Naive thymus-derived CD4-positive, alpha-beta T cell (primary cell): ENCODE results near the gene PPM1H. TPM values are rescaled to one million over a fixed set of nuclear protein-coding genes. Genes with fewer than 3 reads are reported as not detected.

Experiments used
- ATAC-seq: fragments of 150-1000 bp; cut with Tn5 transposase; 2 replicates; pipeline ENCODE4 v1.10.0; 2021; ENCODE audit warnings: mild to moderate bottlenecking, moderate library complexity
- CTCF ChIA-PET: fragments of 350-600 bp; sonication (Branson Sonifier 250); formaldehyde crosslinking; loops from one replicate; lab custom pipeline; 2021; ENCODE audit warnings: antibody characterized with exemption; lab: Charles Lee
- POLR2A ChIA-PET: fragments of 350-600 bp; sonication (Branson Sonifier 250); formaldehyde crosslinking; loops from one replicate; lab custom pipeline; 2021; ENCODE audit warnings: antibody characterized with exemption, inconsistent platforms; lab: Charles Lee
- DNase-seq, 9 donors: peaks; one replicate each; pipeline versions ENCODE4 v3.0.0 to v3.0.0-alpha.2; 2020 to 2022; ENCODE audit warnings: mixed read lengths in 1 of 9
- H3K27ac ChIP-seq: one replicate; pipeline ENCODE4 v1.7.0; 2013; ENCODE audit warnings: mild to moderate bottlenecking, low read depth, low read length, moderate library complexity
- H3K27me3 ChIP-seq, 2 donors: one replicate each; pipeline ENCODE4 v1.7.0; 2013; ENCODE audit warnings: low read length in 2 of 2, mild to moderate bottlenecking in 2 of 2, moderate library complexity in 2 of 2; ENCODE audit not compliant: control insufficient read depth in 2 of 2, insufficient read depth in 2 of 2
- H3K36me3 ChIP-seq, 3 experiments: 1 replicate in 2 of 3; 2 replicates in 1 of 3; pipeline ENCODE4 v1.7.0; 2013; ENCODE audit warnings: low read length in 3 of 3, mild to moderate bottlenecking in 3 of 3, moderate library complexity in 1 of 3; ENCODE audit not compliant: insufficient read depth in 3 of 3, control insufficient read depth in 2 of 3
- H3K4me1 ChIP-seq, 2 donors: one replicate each; pipeline ENCODE4 v1.7.0; 2013; ENCODE audit warnings: low read length in 2 of 2, mild to moderate bottlenecking in 2 of 2, moderate library complexity in 1 of 2; ENCODE audit not compliant: control insufficient read depth in 2 of 2, insufficient read depth in 2 of 2
- H3K4me3 ChIP-seq: 2 replicates; pipeline ENCODE4 v1.7.0; 2013; ENCODE audit warnings: mild to moderate bottlenecking, low read length
- H3K9me3 ChIP-seq, 3 experiments: 1 replicate in 2 of 3; 2 replicates in 1 of 3; pipeline ENCODE4 v1.7.0; 2013; ENCODE audit warnings: low read length in 3 of 3; ENCODE audit not compliant: control insufficient read depth in 2 of 3
- H3K27ac Mint-ChIP-seq, 9 donors: one replicate each; pipeline ENCODE4 v1.8.0; 2020 to 2022; ENCODE audit warnings: mixed read lengths in 9 of 9, mild to moderate bottlenecking in 8 of 9, moderate library complexity in 5 of 9, inconsistent platforms in 2 of 9
- H3K27me3 Mint-ChIP-seq, 5 donors: one replicate each; pipeline ENCODE4 v1.8.0; 2021 to 2022; ENCODE audit warnings: mixed read lengths in 5 of 5, mild to moderate bottlenecking in 1 of 5
- H3K36me3 Mint-ChIP-seq, 5 donors: one replicate each; pipeline ENCODE4 v1.8.0; 2020 to 2022; ENCODE audit warnings: mixed read lengths in 5 of 5, mild to moderate bottlenecking in 3 of 5, inconsistent platforms in 1 of 5
- H3K4me1 Mint-ChIP-seq, 7 donors: one replicate each; pipeline ENCODE4 v1.8.0; 2020 to 2022; ENCODE audit warnings: mixed read lengths in 7 of 7, mild to moderate bottlenecking in 3 of 7, inconsistent platforms in 1 of 7
- H3K4me3 Mint-ChIP-seq, 10 donors: one replicate each; pipeline ENCODE4 v1.8.0; 2020 to 2022; ENCODE audit warnings: mild to moderate bottlenecking in 10 of 10, mixed read lengths in 10 of 10, moderate library complexity in 6 of 10, inconsistent platforms in 2 of 10
- H3K9me3 Mint-ChIP-seq, 11 donors: one replicate each; pipeline ENCODE4 v1.8.0; 2020 to 2022; ENCODE audit warnings: mixed read lengths in 11 of 11, mild to moderate bottlenecking in 4 of 11, inconsistent platforms in 1 of 11, moderate library complexity in 1 of 11
- intact Hi-C, 2 donors: fragments of 100-400 bp; cut with micrococcal nuclease; formaldehyde crosslinking; loops; one replicate each; pipeline ENCODE4 v1.15.1; 2023
- polyA plus RNA-seq, 2 donors: library from polyadenylated mRNA; unstranded; fragments of 300-500 nt; fragmentation: Illumina TruSeq; gene quantifications; one replicate each; pipeline ENCODE4 v1.2.3, GENCODE V29; 2021
- total RNA-seq, 6 experiments: library from RNA in 5 of 6; stranded (reverse) in 5 of 6; gene quantifications; 1 replicate in 5 of 6; 2 replicates in 1 of 6; pipeline ENCODE4 v1.2.3 and lab custom pipeline; 2021 to 2026

The PPM1H gene
- total and polyA plus RNA-seq, 7 experiments from 2014 or later: 0.08 to 2.1 (median 0.34) TPM; not detected in 4

DNA sequence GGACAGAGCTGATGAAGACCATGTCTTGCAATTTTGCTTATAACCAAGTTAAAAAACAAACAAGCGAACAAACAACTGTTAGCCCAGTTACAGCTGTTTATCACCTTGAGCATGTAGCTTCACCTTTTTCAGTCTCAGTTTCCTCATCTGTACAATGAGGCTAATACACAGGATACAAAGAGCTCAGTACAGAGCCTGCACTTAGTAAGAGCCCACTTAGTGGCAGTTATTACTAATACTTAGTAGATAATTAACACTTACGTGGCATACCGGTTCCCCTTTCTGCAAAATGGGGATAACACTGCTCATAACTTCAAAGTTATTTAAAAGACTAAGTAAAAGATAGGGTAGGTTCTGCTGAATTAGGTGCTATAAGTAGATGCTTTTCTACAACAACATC is 240.3 kb downstream of the PPM1H start:
- Histone ChIP-seq H3K9me3 (no peaks in the 10 kb centered on the region), H3K27ac (no peak overlapping the region), H3K36me3 (no peaks in the 10 kb centered on the region), H3K27me3 (no peaks in the 10 kb centered on the region), H3K4me1 (no peaks in the 10 kb centered on the region), H3K4me3 (no peak overlapping the region)
- Mint-ChIP-seq H3K27me3 (no peaks in the 10 kb centered on the region), H3K9me3 (no peaks in the 10 kb centered on the region), H3K27ac (no peak overlapping the region), H3K4me3 (no peak overlapping the region), H3K36me3 (no peaks in the 10 kb centered on the region), H3K4me1 (peaks cover 0 to 15% (median 0%) of the 10 kb centered on the region in 7 donors)
- no peak for ATAC-seq
- intact Hi-C loops: no loop called here
- POLR2A ChIA-PET: no interaction called here
- CTCF ChIA-PET: interaction anchor here (0.6 to 1.0 kb wide), 2 partner anchors 14 to 40 kb away, joined by 3 read pairs; no protein-coding TSS in a partner anchor
- no peak for DNase-seq

DNA sequence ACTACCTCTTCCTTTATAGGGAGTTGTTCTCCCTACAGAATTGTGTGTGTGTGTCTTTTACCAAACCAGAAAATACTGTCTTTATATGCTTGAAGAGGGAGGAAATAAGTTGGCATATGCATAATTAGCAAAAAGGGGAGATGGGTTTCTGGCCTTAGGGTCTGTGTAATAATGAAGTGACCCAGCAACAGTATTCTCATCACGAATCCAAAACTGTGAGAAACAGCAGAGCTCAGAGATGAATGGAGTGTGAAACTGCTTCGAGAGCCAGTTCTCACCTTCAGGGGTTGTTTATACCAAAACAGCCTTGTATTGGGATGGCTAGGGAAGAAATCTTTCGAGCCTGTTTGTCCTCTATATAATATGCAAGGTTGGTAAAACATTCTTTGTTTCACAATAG is 240.8 kb downstream of the PPM1H start:
- ChIA-PET CTCF (interaction anchor here (1.0 kb wide), 1 partner anchor 13 kb away, joined by 3 read pairs; no protein-coding TSS in a partner anchor), POLR2A (no interaction called here)
- H3K27ac ChIP-seq: no peak overlapping the region
- H3K27me3 ChIP-seq: no peaks in the 10 kb centered on the region
- intact Hi-C loops: no loop called here
- Mint-ChIP-seq H3K27ac (no peak overlapping the region), H3K27me3 (no peaks in the 10 kb centered on the region), H3K36me3 (no peaks in the 10 kb centered on the region), H3K4me1 (peaks cover 0 to 15% (median 0%) of the 10 kb centered on the region in 7 donors), H3K9me3 (no peaks in the 10 kb centered on the region), H3K4me3 (no peak overlapping the region)
- ATAC-seq (no peak), DNase-seq (no peak)
- H3K4me3 ChIP-seq: no peak overlapping the region
- H3K36me3 ChIP-seq: no peaks in the 10 kb centered on the region
- H3K4me1 ChIP-seq: no peaks in the 10 kb centered on the region
- no peaks in the 10 kb centered on the region for H3K9me3 ChIP-seq

DNA sequence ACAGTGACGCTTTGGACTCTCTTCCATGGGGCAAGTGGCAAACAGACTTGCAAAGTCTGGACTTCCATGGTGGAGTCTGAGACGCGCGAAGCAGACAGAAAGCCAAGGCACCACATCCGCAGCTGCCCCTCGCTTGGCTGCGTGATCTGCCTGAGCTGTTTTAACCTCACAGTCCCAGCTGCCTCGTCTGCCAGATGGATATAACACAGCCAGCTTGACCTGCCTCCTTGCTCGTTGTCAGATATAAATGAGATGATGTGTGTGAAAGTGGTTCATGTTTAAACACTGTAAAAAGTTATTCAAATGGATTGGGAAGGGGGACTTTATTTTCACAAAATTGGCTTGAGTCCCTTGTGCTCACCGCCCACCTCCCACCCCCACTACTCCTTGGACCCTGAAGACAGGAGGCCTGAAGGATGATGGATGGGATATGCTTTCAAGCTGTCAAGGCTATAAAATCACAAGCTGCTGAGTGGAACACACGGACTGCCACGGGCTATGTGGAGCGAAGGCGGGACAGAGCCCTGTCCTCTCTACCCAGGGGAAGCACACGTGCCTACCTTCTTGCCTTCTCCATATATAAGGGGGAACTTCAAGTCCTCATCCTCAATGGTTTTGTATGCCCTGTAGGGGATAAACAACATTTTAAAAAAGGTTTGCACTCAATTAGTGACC is 241.4 kb downstream of the PPM1H start:
- intact Hi-C loops: no loop called here
- DNase-seq (no peak), ATAC-seq (no peak)
- Histone ChIP-seq H3K27me3 (no peaks in the 10 kb centered on the region), H3K27ac (no peak overlapping the region), H3K9me3 (no peaks in the 10 kb centered on the region), H3K36me3 (no peaks in the 10 kb centered on the region), H3K4me3 (no peak overlapping the region), H3K4me1 (no peaks in the 10 kb centered on the region)
- peaks cover 0 to 4% (median 0%) of the 10 kb centered on the region in 5 donors for H3K27me3 Mint-ChIP-seq
- no peak overlapping the region for H3K4me3 Mint-ChIP-seq
- H3K4me1 Mint-ChIP-seq: peaks cover 0 to 15% (median 0%) of the 10 kb centered on the region in 7 donors
- ChIA-PET POLR2A (no interaction called here), CTCF (interaction anchor here (1.0 kb wide), 1 partner anchor 13 kb away, joined by 3 read pairs; no protein-coding TSS in a partner anchor)
- no peaks in the 10 kb centered on the region for H3K36me3 Mint-ChIP-seq
- H3K9me3 Mint-ChIP-seq: no peaks in the 10 kb centered on the region
- no peak overlapping the region for H3K27ac Mint-ChIP-seq

DNA sequence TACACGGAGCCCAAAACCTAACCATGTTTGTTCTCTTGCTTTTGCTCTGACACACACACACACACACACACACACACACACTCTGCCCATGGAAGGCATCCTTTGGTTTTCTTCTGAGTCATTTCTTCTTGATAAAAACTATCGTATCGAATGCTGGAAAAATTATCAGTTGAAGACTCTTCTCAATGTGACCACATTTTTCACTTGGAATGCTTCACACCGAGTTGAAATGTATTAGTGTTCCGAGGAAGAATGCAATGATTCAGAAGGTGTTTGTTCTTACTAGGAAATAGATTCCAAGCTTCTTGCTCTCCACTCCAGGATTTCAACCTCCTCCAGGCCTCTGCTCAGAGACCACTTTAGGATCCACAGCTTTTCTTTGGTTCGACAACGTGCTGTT is 242.1 kb downstream of the PPM1H start:
- no peak for DNase-seq
- H3K9me3 Mint-ChIP-seq: no peaks in the 10 kb centered on the region
- intact Hi-C loops: no loop called here
- H3K36me3 Mint-ChIP-seq: no peaks in the 10 kb centered on the region
- no peak overlapping the region for H3K4me3 ChIP-seq
- no peaks in the 10 kb centered on the region for H3K9me3 ChIP-seq
- ATAC-seq: no peak
- ChIA-PET CTCF (no interaction called here), POLR2A (no interaction called here)
- no peak overlapping the region for H3K27ac ChIP-seq
- H3K27me3 Mint-ChIP-seq: peaks cover 0 to 4% (median 0%) of the 10 kb centered on the region in 5 donors
- H3K27me3 ChIP-seq: no peaks in the 10 kb centered on the region
- H3K4me3 Mint-ChIP-seq: no peak overlapping the region
- H3K27ac Mint-ChIP-seq: no peak overlapping the region
- no peaks in the 10 kb centered on the region for H3K36me3 ChIP-seq
- H3K4me1 Mint-ChIP-seq: peaks cover 0 to 13% (median 0%) of the 10 kb centered on the region in 7 donors
- no peaks in the 10 kb centered on the region for H3K4me1 ChIP-seq

DNA sequence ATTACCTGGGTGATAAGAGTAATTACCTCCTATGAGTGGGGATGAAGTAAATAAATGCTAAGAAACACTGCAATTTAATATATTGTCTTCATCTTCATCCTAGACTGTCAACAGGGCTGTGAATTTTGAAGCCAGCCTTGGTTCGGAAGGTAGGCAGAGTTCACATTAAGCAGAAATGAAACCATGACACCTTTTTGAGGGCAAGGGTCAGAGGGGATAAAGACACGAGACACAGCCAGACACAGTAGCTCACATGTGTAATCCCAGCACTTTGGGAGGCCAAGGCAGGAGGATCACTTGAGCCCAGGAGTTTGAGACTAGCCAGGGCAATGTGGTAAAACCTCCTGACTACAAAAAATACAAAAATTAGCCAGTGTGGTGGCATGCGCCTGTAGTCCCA is 243.6 kb downstream of the PPM1H start:
- ATAC-seq (no peak), DNase-seq (no peak)
- intact Hi-C loops: no loop called here
- H3K27me3 Mint-ChIP-seq: peaks cover 0 to 4% (median 0%) of the 10 kb centered on the region in 5 donors
- H3K4me3 Mint-ChIP-seq: no peak overlapping the region
- no peak overlapping the region for H3K27ac Mint-ChIP-seq
- no peaks in the 10 kb centered on the region for H3K9me3 ChIP-seq
- H3K9me3 Mint-ChIP-seq: no peaks in the 10 kb centered on the region
- H3K36me3 ChIP-seq: no peaks in the 10 kb centered on the region
- ChIA-PET POLR2A (no interaction called here), CTCF (no interaction called here)
- no peak overlapping the region for H3K27ac ChIP-seq
- no peak overlapping the region for H3K4me3 ChIP-seq
- H3K27me3 ChIP-seq: no peaks in the 10 kb centered on the region
- H3K4me1 Mint-ChIP-seq: peaks cover 0 to 10% (median 0%) of the 10 kb centered on the region in 7 donors
- H3K4me1 ChIP-seq: no peaks in the 10 kb centered on the region
- no peaks in the 10 kb centered on the region for H3K36me3 Mint-ChIP-seq

DNA sequence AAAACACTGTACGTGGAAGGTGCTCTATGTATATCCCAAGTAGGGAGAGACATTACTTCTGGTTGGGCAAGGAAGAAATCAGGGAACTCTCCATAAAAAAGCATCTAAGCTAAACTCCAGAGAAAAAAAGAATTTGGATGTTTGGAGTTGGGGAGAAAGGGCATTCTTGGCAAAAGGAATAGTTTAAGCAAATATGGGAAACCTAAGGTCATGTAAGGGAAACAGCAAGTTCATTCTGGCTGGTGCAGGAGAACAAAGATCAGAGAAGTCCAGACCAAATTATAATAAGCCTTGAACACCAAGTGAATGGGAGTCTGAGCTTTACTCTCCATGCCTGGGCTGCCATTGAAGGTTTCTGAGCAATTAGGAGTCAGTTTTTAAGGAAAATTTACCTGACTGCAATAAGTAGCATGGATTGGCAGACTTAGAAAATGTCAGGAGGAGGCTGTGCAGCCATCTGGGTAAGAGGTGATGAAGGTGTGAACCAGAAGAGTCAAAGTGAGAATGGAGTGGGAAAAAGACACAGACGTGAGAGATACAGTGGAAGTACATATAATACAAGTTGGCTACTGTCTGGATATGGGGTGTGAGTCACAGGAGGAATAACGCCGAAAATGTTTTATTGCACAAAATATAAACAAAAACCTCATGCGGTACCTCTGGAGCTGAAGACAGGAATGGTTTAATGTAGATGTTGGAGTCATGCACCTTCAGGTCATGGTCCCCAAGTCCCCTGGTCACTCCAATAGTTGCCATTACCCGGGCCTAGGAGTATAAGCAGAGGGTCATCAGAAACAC is 245.7 kb downstream of the PPM1H start:
- POLR2A ChIA-PET: interaction anchor here (0.5 to 0.6 kb wide), 2 partner anchors 14 to 119 kb away, joined by 3 read pairs; no protein-coding TSS in a partner anchor

More for the DNA sequence above, 245.7 kb downstream of the PPM1H start:
- Mint-ChIP-seq H3K27ac (no peak overlapping the region), H3K9me3 (no peaks in the 10 kb centered on the region), H3K36me3 (no peaks in the 10 kb centered on the region), H3K27me3 (peaks cover 0 to 6% (median 0%) of the 10 kb centered on the region in 5 donors), H3K4me1 (peaks cover 0 to 1% (median 0%) of the 10 kb centered on the region in 7 donors), H3K4me3 (no peak overlapping the region)
- H3K9me3 ChIP-seq: no peaks in the 10 kb centered on the region
- ATAC-seq (no peak), DNase-seq (no peak)
- no peaks in the 10 kb centered on the region for H3K36me3 ChIP-seq
- H3K27me3 ChIP-seq: no peaks in the 10 kb centered on the region
- no peaks in the 10 kb centered on the region for H3K4me1 ChIP-seq
- H3K4me3 ChIP-seq: no peak overlapping the region
- intact Hi-C loops: no loop called here
- CTCF ChIA-PET: interaction anchor here (0.6 kb wide), 1 partner anchor 109 kb away, joined by 3 read pairs; no protein-coding TSS in a partner anchor
- no peak overlapping the region for H3K27ac ChIP-seq
